ENCODE data around the gene GSTM4. TPM values are rescaled to one million over a fixed set of nuclear protein-coding genes. Genes with fewer than 3 reads are reported as not detected.

GSTM4 gene
- total RNA-seq, 1 experiment from 2014 or later = 22.0 TPM

DNA sequence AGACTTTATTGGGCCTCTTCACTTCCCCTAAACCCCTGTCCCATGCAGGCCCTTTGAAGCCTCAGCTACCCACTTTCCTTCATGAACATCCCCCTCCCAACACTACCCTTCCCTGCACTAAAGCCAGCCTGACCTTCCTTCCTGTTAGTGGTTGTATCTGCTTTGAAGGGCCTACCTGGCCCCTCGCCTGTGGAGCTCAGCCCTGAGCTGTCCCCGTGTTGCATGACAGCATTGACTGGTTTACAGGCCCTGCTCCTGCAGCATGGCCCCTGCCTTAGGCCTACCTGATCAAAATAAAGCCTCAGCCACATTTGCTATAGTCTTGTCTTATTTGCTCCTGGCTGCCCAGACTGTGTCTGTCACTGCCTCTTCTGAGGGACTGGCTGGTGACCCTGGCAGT is 5.5 kb downstream of the GSTM4 start:
- intact Hi-C loops (cut with micrococcal nuclease; ENCODE audit: unreplicated experiment) = no loop called here
- no peak overlapping the region for H3K4me3 ChIP-seq (ENCODE audit: low read depth in 2 of 2, low read length in 2 of 2)
- TF ChIP-seq POLR2AphosphoS5 (IDR thresholded peaks at IDR 0.05; ENCODE audit: low read depth, low read length) (no peak), TCF7L2 (IDR thresholded peaks at IDR 0.05; ENCODE audit: low read depth, low read length) (no peak)
- TF ChIP-seq, protein P1, sequence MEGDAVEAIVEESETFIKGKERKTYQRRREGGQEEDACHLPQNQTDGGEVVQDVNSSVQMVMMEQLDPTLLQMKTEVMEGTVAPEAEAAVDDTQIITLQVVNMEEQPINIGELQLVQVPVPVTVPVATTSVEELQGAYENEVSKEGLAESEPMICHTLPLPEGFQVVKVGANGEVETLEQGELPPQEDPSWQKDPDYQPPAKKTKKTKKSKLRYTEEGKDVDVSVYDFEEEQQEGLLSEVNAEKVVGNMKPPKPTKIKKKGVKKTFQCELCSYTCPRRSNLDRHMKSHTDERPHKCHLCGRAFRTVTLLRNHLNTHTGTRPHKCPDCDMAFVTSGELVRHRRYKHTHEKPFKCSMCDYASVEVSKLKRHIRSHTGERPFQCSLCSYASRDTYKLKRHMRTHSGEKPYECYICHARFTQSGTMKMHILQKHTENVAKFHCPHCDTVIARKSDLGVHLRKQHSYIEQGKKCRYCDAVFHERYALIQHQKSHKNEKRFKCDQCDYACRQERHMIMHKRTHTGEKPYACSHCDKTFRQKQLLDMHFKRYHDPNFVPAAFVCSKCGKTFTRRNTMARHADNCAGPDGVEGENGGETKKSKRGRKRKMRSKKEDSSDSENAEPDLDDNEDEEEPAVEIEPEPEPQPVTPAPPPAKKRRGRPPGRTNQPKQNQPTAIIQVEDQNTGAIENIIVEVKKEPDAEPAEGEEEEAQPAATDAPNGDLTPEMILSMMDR (IDR thresholded peaks at IDR 0.05) = no peak
- H3K27ac ChIP-seq (ENCODE audit: low read length) = no peak overlapping the region
- in situ Hi-C loops (cut with HindIII; ENCODE audit: low pct_unique_long_range_greater_than_20kb, low sequenced_read_pairs) = no loop called here
- no peaks in the 10 kb centered on the region for H3K9me3 ChIP-seq (ENCODE audit: control insufficient read depth, insufficient read depth, low read depth, low read length)
- H3K36me3 ChIP-seq (ENCODE audit: control insufficient read depth, insufficient read depth, low read length) = no peaks in the 10 kb centered on the region; the same call in 1 of the 2 replicates
- no peaks in the 10 kb centered on the region for H3K4me1 ChIP-seq (ENCODE audit: control insufficient read depth, insufficient read depth, low read length)
- CTCF ChIA-PET = no interaction called here
- no peak for ATAC-seq
- BruUV-seq (replicated peaks) = no TSS peak
- POLR2A ChIA-PET = no interaction called here
- DNase-seq (ENCODE audit: low read depth, low spot score) = no peak
- no peaks in the 10 kb centered on the region for H3K27me3 ChIP-seq (ENCODE audit: control insufficient read depth, insufficient read depth, low read length)

- in situ Hi-C loops (cut with HindIII; ENCODE audit: low pct_unique_long_range_greater_than_20kb, low sequenced_read_pairs) = no loop called here
- CTCF ChIA-PET = no interaction called here
- ATAC-seq = no peak
Measured at GRCh38 chr1:109664671-109665070, 8.8 kb downstream of the GSTM4 start.

More at GRCh38 chr1:109664671-109665070, 8.8 kb downstream of the GSTM4 start:
- BruUV-seq (replicated peaks) = no TSS peak
- POLR2A ChIA-PET = no interaction called here
- intact Hi-C loops (cut with micrococcal nuclease; ENCODE audit: unreplicated experiment) = no loop called here
- H3K4me1 ChIP-seq (ENCODE audit: control insufficient read depth, insufficient read depth, low read length) = no peaks in the 10 kb centered on the region
- no peak overlapping the region for H3K27ac ChIP-seq (ENCODE audit: low read length)
- no peaks in the 10 kb centered on the region for H3K27me3 ChIP-seq (ENCODE audit: control insufficient read depth, insufficient read depth, low read length)
- no peak overlapping the region for H3K4me3 ChIP-seq (ENCODE audit: low read depth in 2 of 2, low read length in 2 of 2)
- H3K36me3 ChIP-seq (ENCODE audit: control insufficient read depth, insufficient read depth, low read length) = no peaks in the 10 kb centered on the region; the same call in 1 of the 2 replicates
- DNase-seq (ENCODE audit: low read depth, low spot score) = no peak
- no peaks in the 10 kb centered on the region for H3K9me3 ChIP-seq (ENCODE audit: control insufficient read depth, insufficient read depth, low read depth, low read length)
- TF ChIP-seq, protein P2, sequence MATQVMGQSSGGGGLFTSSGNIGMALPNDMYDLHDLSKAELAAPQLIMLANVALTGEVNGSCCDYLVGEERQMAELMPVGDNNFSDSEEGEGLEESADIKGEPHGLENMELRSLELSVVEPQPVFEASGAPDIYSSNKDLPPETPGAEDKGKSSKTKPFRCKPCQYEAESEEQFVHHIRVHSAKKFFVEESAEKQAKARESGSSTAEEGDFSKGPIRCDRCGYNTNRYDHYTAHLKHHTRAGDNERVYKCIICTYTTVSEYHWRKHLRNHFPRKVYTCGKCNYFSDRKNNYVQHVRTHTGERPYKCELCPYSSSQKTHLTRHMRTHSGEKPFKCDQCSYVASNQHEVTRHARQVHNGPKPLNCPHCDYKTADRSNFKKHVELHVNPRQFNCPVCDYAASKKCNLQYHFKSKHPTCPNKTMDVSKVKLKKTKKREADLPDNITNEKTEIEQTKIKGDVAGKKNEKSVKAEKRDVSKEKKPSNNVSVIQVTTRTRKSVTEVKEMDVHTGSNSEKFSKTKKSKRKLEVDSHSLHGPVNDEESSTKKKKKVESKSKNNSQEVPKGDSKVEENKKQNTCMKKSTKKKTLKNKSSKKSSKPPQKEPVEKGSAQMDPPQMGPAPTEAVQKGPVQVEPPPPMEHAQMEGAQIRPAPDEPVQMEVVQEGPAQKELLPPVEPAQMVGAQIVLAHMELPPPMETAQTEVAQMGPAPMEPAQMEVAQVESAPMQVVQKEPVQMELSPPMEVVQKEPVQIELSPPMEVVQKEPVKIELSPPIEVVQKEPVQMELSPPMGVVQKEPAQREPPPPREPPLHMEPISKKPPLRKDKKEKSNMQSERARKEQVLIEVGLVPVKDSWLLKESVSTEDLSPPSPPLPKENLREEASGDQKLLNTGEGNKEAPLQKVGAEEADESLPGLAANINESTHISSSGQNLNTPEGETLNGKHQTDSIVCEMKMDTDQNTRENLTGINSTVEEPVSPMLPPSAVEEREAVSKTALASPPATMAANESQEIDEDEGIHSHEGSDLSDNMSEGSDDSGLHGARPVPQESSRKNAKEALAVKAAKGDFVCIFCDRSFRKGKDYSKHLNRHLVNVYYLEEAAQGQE (IDR thresholded peaks at IDR 0.05; ENCODE audit: insufficient read depth in 1 of 2, low read depth in 2 of 2, low read length in 1 of 2) = no peak
- TF ChIP-seq, protein P1 (IDR thresholded peaks at IDR 0.05) = no peak
- no peak for TF ChIP-seq POLR2AphosphoS5 (IDR thresholded peaks at IDR 0.05; ENCODE audit: low read depth, low read length)
- TF ChIP-seq TCF7L2 (IDR thresholded peaks at IDR 0.05; ENCODE audit: low read depth, low read length) = no peak
- no peak for TF ChIP-seq SIN3A (IDR thresholded peaks at IDR 0.05; ENCODE audit: borderline replicate concordance, insufficient read depth, low read depth, low read length)

All from Panc1 (cell line).